Ascending aorta (tissue), 2 donors: Measurements from ENCODE around the gene GNPTAB. TPM values are rescaled to one million over a fixed set of nuclear protein-coding genes. Genes with fewer than 3 reads are reported as not detected.
A peak's percentile ranks its signal among the peaks of the same experiment; 100 is the strongest.

Source experiments
- DNase-seq, 2 donors: peaks; one replicate each; pipeline ENCODE4 v3.0.0-alpha.2; 2019; ENCODE audit warnings: low spot score in 2 of 2
- H3K27ac ChIP-seq, 2 donors: fragments of 200-600 bp; sonication (generic); one replicate each; pipeline ENCODE4 v1.5.1; 2016 to 2017; ENCODE audit warnings: mild to moderate bottlenecking in 1 of 2
- H3K27me3 ChIP-seq: fragments of 200-600 bp; sonication (generic); one replicate; pipeline ENCODE4 v1.5.1; 2017
- H3K36me3 ChIP-seq, 2 donors: fragments of 200-600 bp; sonication (generic); one replicate each; pipeline ENCODE4 v1.5.1; 2016
- H3K4me1 ChIP-seq, 2 donors: fragments of 200-600 bp; sonication (generic); one replicate each; pipeline ENCODE4 v1.5.1; 2016 to 2017; ENCODE audit warnings: mild to moderate bottlenecking in 1 of 2
- H3K4me3 ChIP-seq, 2 donors: fragments of 200-600 bp; sonication (generic); one replicate each; pipeline ENCODE4 v1.5.1; 2016 to 2017; ENCODE audit warnings: mild to moderate bottlenecking in 1 of 2
- H3K9me3 ChIP-seq, 2 donors: fragments of 200-600 bp; sonication (generic); one replicate each; pipeline ENCODE4 v1.5.1; 2016
- intact Hi-C: fragments of 100-400 bp; cut with DNase I; formaldehyde crosslinking; loops from one replicate; pipeline ENCODE4 v1.15.1; 2023
- total RNA-seq: library from RNA; depleted of rRNA; stranded (reverse); fragments of >200 nt; gene quantifications from one replicate; pipeline ENCODE4 v1.1.0, GENCODE V29; 2016
- TF ChIP-seq, protein P1 (sequence below), 3 experiments: fragments of 200-600 bp in 2 of 3; fragments of 450-650 bp in 1 of 3; sonication (generic) in 2 of 3; IDR thresholded peaks; one replicate each; pipeline ENCODE4 v1.5.1; 2016 to 2019; ENCODE audit warnings: antibody characterized with exemption in 3 of 3, mild to moderate bottlenecking in 1 of 3, moderate library complexity in 1 of 3

GNPTAB gene
- total RNA-seq, 1 donor from 2014 or later: 9.5 TPM

DNA sequence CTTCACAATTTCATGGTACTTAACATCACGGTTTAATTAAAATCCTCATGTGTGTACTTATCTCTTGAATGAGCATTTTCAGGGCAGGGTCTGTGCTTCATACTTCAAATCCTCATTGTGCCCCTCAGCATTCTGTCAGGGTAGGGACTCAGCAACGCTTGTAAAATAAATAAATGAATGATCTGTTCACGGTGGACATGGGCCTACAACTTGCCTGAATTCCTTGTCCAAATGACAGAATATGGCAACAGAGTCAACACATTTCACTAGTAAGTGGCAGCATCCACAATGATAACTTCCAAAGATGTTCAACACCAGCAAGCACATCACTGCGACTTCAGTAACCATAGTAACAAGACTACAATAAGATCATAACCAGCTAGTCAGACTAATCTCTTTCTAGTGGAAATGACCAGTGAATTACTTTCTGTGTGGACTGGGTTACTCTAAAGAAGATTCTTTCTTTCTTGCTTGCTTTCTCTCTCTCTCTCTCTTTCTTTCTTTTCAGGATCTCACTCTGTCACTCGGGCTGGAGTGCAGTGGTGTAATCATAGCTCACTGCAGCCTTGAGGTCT is 14.5 kb upstream of the GNPTAB start:
- Histone ChIP-seq H3K4me3 (no peak overlapping the region), H3K27ac (no peak overlapping the region), H3K27me3 (no peaks in the 10 kb centered on the region), H3K36me3 (no peaks in the 10 kb centered on the region), H3K4me1 (no peaks in the 10 kb centered on the region), H3K9me3 (no peaks in the 10 kb centered on the region)
- TF ChIP-seq, protein P1, sequence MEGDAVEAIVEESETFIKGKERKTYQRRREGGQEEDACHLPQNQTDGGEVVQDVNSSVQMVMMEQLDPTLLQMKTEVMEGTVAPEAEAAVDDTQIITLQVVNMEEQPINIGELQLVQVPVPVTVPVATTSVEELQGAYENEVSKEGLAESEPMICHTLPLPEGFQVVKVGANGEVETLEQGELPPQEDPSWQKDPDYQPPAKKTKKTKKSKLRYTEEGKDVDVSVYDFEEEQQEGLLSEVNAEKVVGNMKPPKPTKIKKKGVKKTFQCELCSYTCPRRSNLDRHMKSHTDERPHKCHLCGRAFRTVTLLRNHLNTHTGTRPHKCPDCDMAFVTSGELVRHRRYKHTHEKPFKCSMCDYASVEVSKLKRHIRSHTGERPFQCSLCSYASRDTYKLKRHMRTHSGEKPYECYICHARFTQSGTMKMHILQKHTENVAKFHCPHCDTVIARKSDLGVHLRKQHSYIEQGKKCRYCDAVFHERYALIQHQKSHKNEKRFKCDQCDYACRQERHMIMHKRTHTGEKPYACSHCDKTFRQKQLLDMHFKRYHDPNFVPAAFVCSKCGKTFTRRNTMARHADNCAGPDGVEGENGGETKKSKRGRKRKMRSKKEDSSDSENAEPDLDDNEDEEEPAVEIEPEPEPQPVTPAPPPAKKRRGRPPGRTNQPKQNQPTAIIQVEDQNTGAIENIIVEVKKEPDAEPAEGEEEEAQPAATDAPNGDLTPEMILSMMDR (IDR thresholded peaks at IDR 0.05): no peak
- DNase-seq: no peak
- intact Hi-C loops: no loop called here

DNA sequence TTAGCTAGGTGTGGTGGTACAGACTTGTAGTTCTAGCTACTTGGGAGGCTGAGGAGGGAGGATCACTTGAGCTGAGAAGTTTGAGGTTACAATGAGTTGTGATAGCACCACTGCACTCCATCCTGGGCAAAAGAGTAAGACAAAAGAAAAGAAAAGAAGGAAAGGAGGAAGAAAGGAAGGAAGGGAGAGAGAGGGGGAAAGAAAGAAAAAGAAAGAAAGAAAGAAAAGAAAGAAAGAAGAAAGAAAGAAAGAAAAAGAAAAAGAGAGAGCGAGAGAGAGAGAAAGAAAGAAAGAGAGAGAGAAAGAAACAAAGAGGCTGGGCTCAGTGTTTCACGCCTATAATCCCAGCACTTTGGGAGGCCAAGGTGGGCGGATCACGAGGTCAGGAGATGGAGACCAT is 10.3 kb upstream of the GNPTAB start:
- no peaks in the 10 kb centered on the region for H3K36me3 ChIP-seq
- TF ChIP-seq, protein P1 (IDR thresholded peaks at IDR 0.05): no peak
- no peaks in the 10 kb centered on the region for H3K4me1 ChIP-seq
- intact Hi-C loops: no loop called here
- no peak overlapping the region for H3K27ac ChIP-seq
- H3K9me3 ChIP-seq: no peaks in the 10 kb centered on the region
- no peak overlapping the region for H3K4me3 ChIP-seq
- no peaks in the 10 kb centered on the region for H3K27me3 ChIP-seq
- no peak for DNase-seq

DNA sequence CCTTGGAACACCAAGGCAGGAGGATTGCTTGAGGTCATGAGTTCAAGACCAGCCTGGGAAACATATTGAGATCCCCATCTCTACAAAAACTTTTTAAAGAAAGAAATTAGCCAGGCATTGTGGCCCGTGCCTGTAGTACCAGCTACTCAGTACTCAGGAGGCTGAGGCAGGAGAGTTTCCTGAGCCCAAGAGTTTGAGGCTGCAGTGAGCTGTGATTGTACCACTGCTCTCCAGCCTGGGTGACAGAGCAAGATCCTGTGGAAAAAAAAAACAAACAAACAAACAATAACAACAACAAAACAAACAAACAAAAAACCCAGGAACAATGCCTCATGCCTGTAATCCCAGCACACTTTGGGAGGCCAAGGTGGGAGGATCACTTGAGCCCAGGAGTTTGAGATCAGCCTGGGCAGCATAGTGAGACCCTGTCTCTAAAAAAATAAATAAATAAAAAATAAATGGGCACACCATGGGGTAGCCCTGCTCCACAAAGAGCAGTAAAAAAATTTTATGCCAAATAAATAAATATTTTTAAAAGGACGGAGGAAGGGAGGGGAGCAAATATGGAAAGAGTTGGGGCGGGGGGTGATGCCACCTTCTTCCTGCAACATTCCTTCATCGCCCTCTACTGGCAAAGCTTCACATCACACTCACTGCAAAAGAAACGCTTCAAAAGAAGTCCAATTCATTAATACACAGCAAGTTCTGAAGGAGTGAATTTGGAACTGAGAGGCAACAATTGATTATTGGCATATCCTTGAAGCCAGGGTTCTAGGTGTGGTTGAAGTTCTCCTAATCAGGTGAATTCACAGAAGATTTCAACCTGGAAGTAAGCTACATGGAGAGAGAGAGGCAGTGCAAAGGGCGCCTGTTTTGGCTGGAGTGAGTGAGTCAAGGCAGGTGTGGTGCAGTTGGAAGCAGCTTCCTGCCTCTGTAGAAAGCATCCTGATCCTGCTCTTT is 8.8 kb upstream of the GNPTAB start:
- H3K27ac ChIP-seq: no peak overlapping the region
- intact Hi-C loops: loop anchor here (1.0 to 10.0 kb wide), 3 partner anchors 8 to 265 kb away; no protein-coding TSS in a partner anchor
- H3K4me1 ChIP-seq: no peaks in the 10 kb centered on the region
- peak in 1 of 2 donors; percentile 79 for DNase-seq
- H3K36me3 ChIP-seq: no peaks in the 10 kb centered on the region
- H3K9me3 ChIP-seq: no peaks in the 10 kb centered on the region
- TF ChIP-seq, protein P1 (IDR thresholded peaks at IDR 0.05): peak; percentile 61 to 88 (median 83)
- H3K27me3 ChIP-seq: no peaks in the 10 kb centered on the region
- H3K4me3 ChIP-seq: no peak overlapping the region

DNA sequence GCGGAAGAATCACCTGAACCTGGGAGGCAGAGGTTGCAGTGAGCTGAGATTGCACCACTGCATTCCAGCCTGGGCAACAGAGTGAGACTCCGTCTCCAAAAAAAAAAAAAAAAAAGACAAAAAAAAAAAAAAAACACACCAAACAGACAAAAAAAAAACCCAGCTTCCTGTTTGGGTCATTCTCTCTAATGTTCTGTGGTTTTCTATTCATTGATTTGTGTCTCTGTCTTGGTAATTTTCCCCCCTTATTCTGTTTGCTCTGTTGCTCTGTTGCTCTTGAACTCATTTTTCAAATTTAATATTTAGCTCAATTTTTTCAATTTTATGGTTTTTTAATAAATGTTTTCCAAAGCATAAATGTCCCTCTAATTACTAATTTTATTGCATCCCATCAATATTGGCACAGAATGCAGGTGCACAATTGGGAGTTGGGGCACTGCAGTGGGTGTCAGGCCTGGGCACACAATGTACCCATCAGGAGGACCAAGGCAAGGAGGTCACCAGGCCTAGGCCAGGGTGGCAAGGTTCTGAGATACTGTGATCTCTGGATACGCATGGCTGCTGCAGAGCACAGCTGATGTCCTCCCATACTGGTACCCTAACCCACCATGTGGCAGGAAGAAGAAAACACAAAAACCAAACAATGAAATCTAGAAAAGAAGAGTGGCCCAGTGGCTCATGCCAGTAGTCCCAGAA is 8.0 kb upstream of the GNPTAB start:
- no peaks in the 10 kb centered on the region for H3K9me3 ChIP-seq
- no peaks in the 10 kb centered on the region for H3K4me1 ChIP-seq
- TF ChIP-seq, protein P1 (IDR thresholded peaks at IDR 0.05): no peak
- H3K4me3 ChIP-seq: no peak overlapping the region
- H3K27me3 ChIP-seq: no peaks in the 10 kb centered on the region
- intact Hi-C loops: loop anchor here (1.0 to 10.0 kb wide), 3 partner anchors 7 to 264 kb away; no protein-coding TSS in a partner anchor
- no peaks in the 10 kb centered on the region for H3K36me3 ChIP-seq
- H3K27ac ChIP-seq: no peak overlapping the region
- no peak for DNase-seq

DNA sequence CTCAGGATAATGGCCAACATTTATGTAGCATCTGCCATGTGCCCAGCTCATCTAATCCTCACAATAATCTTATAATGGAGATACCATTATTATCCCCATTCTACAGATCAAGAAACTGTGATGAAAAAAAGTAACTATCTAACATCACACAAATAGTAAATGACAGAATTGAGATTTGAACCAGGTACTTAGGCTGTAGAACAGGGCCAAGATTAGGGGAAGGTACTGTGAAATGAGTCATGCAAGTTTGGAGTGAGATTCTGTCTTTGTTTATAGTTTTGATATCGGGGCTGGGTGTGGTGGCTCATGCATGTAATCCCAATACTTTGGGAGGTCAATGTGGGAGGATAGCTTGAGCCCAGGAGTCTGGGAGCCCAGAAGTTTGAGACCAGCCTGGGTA is 1.3 kb upstream of the GNPTAB start:
- Histone ChIP-seq H3K27ac (no peak overlapping the region), H3K36me3 (no peaks in the 10 kb centered on the region), H3K4me1 (peaks cover 0 to 10% of the 10 kb centered on the region in 2 donors), H3K27me3 (no peaks in the 10 kb centered on the region), H3K9me3 (no peaks in the 10 kb centered on the region), H3K4me3 (no peak overlapping the region)
- DNase-seq: no peak
- intact Hi-C loops: loop anchor here (5.0 to 10.0 kb wide), 2 partner anchors 257 to 425 kb away; partner anchors contain the start of gene ARL1
- TF ChIP-seq, protein P1 (IDR thresholded peaks at IDR 0.05): no peak
